D721Med (cell line): ENCODE measurements around the gene RYR1.

Experiments used
- DNase-seq: peaks from one replicate; pipeline ENCODE4 v3.0.0; 2011; ENCODE audit warnings: low spot score; ENCODE audit not compliant: insufficient read length
- FAIRE-seq: peaks from 2 replicates; lab custom pipeline; 2011; peaks lifted over from hg19 to GRCh38; lab: Jason Lieb, UNC
- TF ChIP-seq, protein P1 (sequence below): IDR thresholded peaks from 2 replicates; pipeline ENCODE4 v1.5.1; 2012; ENCODE audit warnings: mild to moderate bottlenecking, control low read depth; ENCODE audit not compliant: insufficient read depth; ENCODE audit errors: missing control alignments

RYR1 gene

GRCh38 chr19:38430931-38431330 is 2.6 kb upstream of the RYR1 start:
- FAIRE-seq = no peak
- DNase-seq = no peak
- TF ChIP-seq, protein P1, sequence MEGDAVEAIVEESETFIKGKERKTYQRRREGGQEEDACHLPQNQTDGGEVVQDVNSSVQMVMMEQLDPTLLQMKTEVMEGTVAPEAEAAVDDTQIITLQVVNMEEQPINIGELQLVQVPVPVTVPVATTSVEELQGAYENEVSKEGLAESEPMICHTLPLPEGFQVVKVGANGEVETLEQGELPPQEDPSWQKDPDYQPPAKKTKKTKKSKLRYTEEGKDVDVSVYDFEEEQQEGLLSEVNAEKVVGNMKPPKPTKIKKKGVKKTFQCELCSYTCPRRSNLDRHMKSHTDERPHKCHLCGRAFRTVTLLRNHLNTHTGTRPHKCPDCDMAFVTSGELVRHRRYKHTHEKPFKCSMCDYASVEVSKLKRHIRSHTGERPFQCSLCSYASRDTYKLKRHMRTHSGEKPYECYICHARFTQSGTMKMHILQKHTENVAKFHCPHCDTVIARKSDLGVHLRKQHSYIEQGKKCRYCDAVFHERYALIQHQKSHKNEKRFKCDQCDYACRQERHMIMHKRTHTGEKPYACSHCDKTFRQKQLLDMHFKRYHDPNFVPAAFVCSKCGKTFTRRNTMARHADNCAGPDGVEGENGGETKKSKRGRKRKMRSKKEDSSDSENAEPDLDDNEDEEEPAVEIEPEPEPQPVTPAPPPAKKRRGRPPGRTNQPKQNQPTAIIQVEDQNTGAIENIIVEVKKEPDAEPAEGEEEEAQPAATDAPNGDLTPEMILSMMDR = no peak

DNA sequence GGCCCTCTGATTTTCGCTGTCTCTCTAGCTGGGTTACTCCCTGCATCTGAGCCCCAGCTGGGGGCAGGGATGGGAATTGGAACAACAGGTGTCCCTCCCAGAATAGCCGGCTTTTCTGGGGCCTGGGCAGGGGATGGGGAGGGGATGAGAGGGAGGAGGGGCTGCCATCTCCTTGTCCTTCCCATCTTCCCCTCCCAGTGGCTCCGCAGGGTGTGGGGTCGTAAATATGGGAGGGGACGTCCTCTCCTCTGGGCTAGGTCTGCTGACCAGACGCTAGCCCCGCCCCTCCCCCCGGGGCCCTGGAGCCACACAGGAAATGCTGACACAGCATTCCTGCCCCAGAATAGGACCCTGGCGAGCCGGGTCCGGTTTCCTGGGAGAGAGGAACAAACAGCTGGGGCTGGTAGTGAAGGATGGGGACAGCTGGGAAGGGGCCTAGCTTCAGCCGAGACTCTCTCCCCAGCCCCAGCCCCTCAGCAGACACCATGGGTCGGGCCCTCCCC is 1.1 kb downstream of the RYR1 start:
- TF ChIP-seq, protein P1 = no peak
- FAIRE-seq = no peak
- DNase-seq = no peak

- DNase-seq = no peak
- FAIRE-seq = no peak
- TF ChIP-seq, protein P1 = no peak
Observed at GRCh38 chr19:38437295-38437694, 3.8 kb downstream of the RYR1 start.

DNA sequence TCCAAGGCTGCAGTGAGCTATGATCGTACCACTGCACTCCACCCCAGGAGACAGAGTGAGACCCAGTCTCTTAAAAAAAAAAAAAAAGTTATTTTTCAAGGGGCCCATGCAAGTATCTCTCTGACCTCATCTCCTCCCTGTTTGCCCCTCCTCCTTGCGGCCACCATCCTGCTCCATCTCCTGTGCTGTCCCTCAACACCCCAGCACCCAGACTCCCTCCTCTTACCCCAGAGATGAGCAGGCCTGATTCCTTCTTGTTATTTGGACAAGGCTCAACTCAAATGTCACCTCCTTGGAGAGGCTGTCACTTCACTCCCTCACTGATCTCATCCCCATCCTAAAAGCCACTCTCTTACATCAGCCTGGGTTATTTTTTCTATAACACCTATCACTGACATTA is 4.4 kb downstream of the RYR1 start:
- FAIRE-seq (no peak), DNase-seq (no peak)
- TF ChIP-seq, protein P1 = no peak

DNA sequence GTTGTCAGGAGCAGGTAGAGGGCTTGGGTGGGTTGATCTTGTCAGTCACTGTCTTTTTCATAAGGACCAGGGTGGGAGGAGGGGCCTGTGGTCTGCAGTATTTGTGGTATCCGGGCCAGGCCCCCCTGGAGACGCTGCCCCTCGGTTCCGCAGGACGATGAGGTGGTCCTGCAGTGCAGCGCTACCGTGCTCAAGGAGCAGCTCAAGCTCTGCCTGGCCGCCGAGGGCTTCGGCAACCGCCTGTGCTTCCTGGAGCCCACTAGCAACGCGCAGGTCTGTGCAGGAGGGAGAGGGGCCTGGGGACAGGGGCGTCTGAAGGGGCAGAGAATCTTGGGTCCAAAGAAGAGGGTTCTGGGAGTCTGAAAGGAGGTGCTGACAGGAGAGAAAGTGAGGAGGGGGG is 7.1 kb downstream of the RYR1 start:
- FAIRE-seq (no peak), DNase-seq (no peak)
- TF ChIP-seq, protein P1 = no peak

GRCh38 chr19:38441657-38442348 is 8.3 kb downstream of the RYR1 start:
- no peak for FAIRE-seq
- TF ChIP-seq, protein P1 = peak; percentile 10
- DNase-seq = no peak

GRCh38 chr19:38442736-38443135 is 9.2 kb downstream of the RYR1 start:
- TF ChIP-seq, protein P1 = no peak
- DNase-seq = no peak
- FAIRE-seq = no peak
